KMS-11 (cell line): Measurements from ENCODE around the gene CCDC28B.

ENCODE experiments used
- H2AFZ ChIP-seq: fragments of 200-600 bp; sonication (generic); 2 replicates; pipeline ENCODE4 v1.6.1; 2016; ENCODE audit warnings: antibody characterized with exemption, mixed run types, low read depth
- H3K27ac ChIP-seq: fragments of 200-600 bp; sonication (generic); 2 replicates; pipeline ENCODE4 v1.6.1; 2016; ENCODE audit warnings: mild to moderate bottlenecking, mixed run types
- H3K27me3 ChIP-seq: fragments of 200-600 bp; sonication (generic); 2 replicates; pipeline ENCODE4 v1.6.1; 2017; ENCODE audit warnings: mild to moderate bottlenecking, low read depth, mixed run types, moderate library complexity; ENCODE audit not compliant: insufficient read depth
- H3K36me3 ChIP-seq: fragments of 200-600 bp; sonication (generic); 2 replicates; pipeline ENCODE4 v1.6.1; 2017; ENCODE audit warnings: mild to moderate bottlenecking, mixed run types; ENCODE audit not compliant: insufficient read depth
- H3K4me1 ChIP-seq: fragments of 200-600 bp; sonication (generic); 2 replicates; pipeline ENCODE4 v1.6.1; 2016; ENCODE audit warnings: mild to moderate bottlenecking, low read depth, mixed run types; ENCODE audit not compliant: poor library complexity, severe bottlenecking
- H3K4me2 ChIP-seq: fragments of 200-600 bp; sonication (generic); 2 replicates; pipeline ENCODE4 v1.7.0; 2016; ENCODE audit warnings: mild to moderate bottlenecking, mixed run types
- H3K4me3 ChIP-seq: fragments of 200-600 bp; sonication (generic); IDR thresholded peaks from 2 replicates; pipeline ENCODE4 v1.6.1; 2017; ENCODE audit warnings: low read depth, low read length, mixed read lengths; ENCODE audit not compliant: insufficient read depth
- H3K79me2 ChIP-seq: fragments of 200-600 bp; sonication (generic); 2 replicates; pipeline ENCODE4 v1.6.1; 2016; ENCODE audit warnings: low read depth, mixed run types; ENCODE audit not compliant: insufficient read depth
- H3K9ac ChIP-seq: fragments of 200-600 bp; sonication (generic); 2 replicates; pipeline ENCODE4 v1.6.1; 2016; ENCODE audit warnings: mild to moderate bottlenecking, mixed run types
- H4K20me1 ChIP-seq: fragments of 200-600 bp; sonication (generic); 2 replicates; pipeline ENCODE4 v1.6.1; 2016; ENCODE audit warnings: mild to moderate bottlenecking, mixed run types; ENCODE audit not compliant: insufficient read depth
- CTCF ChIP-seq: fragments of 200-600 bp; sonication (generic); conservative IDR thresholded peaks from 2 replicates; pipeline ENCODE4 v1.6.1; 2017; ENCODE audit warnings: low read depth, mild to moderate bottlenecking, antibody characterized with exemption, low read length, moderate library complexity, mixed read lengths

The CCDC28B gene

GRCh38 chr1:32249831-32250525 lies 49.6 kb downstream of the CCDC28B start:
- Histone ChIP-seq H3K4me1 (peaks cover 17% of the 10 kb centered on the region), H3K27ac (peak overlapping the region; percentile 26; the same call in 1 of the 2 replicates), H3K9ac (no peak overlapping the region), H3K36me3 (no peaks in the 10 kb centered on the region), H2AFZ (peak overlapping the region; percentile 23), H3K79me2 (no peaks in the 10 kb centered on the region), H4K20me1 (no peaks in the 10 kb centered on the region), H3K4me2 (no peak overlapping the region), H3K4me3 (no peak overlapping the region), H3K27me3 (no peaks in the 10 kb centered on the region)
- no peak for TF ChIP-seq CTCF

GRCh38 chr1:32250893-32251716 lies 50.7 kb downstream of the CCDC28B start, which contains the start of gene LCK:
LCK (plus strand) TSS chr1:32251265; CDS start chr1:32274330, 23,065 bp downstream.
- TF ChIP-seq CTCF = no peak
- no peaks in the 10 kb centered on the region for H3K27me3 ChIP-seq
- peak within 1 kb of the TSS; percentile 23 for H2AFZ ChIP-seq
- H3K4me3 ChIP-seq = no peak within 1 kb of the TSS
- H3K9ac ChIP-seq = no peak within 1 kb of the TSS
- no peaks in the 10 kb centered on the region for H4K20me1 ChIP-seq
- H3K79me2 ChIP-seq = no peaks in the 10 kb centered on the region
- H3K27ac ChIP-seq = peak within 1 kb of the TSS; percentile 26; the same call in 1 of the 2 replicates
- H3K36me3 ChIP-seq = no peaks in the 10 kb centered on the region
- H3K4me1 ChIP-seq = peaks cover 17% of the 10 kb centered on the region
- H3K4me2 ChIP-seq = no peak within 1 kb of the TSS
